ENCODE data around the gene CDKL5. TPM values are rescaled to one million over a fixed set of nuclear protein-coding genes. Genes with fewer than 3 reads are reported as not detected.

The CDKL5 gene
- total RNA-seq, 1 experiment from 2014 or later = 4.4 TPM

DNA sequence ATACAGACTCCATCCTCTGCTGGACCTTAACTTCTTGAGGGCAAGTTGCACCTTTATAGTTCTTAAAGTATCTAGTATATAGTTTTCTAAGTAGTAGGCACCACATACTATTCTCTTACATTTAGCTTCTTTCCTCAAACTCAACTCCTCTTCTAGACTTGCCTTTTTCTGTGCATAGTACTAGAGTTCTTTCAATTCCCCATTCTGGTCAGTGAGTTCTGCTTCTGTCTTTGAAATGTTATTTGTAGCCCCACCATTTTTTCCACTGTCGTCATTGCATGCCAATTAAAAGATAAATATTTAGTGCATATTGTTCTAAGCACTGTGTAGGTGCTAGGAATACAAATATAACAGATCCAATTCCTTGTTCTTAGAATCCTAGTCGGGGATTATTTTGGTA, 31.6 kb downstream of the CDKL5 start:
- no peak for DNase-seq (ENCODE audit: low read depth)

DNA sequence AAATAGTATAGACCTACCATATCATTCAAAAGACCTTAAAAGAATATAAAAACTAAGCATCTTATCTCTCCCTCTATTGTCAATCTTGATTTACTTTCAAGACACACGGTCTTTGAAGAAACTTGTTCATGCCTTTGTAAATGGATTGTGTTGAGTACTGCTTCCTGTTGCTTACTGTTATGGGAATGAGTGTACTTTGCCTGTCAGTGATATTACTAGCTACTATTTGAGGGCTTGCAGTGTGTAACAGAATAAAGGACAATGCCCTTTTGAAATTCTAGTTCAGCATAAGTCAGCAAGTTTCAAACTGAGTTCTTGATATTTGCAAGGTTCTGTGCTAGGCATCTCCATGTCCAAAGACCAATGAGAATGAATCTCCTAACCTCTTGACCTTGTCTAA, 36.0 kb downstream of the CDKL5 start:
- DNase-seq (ENCODE audit: low read depth) = no peak

DNA sequence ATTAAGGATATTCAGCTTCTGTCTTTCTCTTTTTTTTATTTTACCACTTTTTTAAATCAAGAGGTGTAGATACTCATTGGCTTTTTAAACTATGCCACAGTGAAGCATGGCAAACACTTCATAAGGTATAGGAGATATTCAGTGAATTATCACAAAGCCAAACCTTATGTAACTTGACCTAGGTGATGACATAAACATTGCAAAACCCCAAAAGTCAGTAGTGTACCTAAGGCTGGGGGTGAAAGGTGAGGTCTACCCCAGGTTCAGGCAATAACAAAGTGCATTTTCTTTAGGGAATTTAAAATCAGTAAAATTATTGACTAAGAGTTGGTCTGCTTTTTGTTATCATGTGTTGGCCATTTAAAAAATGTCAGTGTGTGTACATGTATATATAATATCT, 39.1 kb downstream of the CDKL5 start:
- no peak for DNase-seq (ENCODE audit: low read depth)

DNA sequence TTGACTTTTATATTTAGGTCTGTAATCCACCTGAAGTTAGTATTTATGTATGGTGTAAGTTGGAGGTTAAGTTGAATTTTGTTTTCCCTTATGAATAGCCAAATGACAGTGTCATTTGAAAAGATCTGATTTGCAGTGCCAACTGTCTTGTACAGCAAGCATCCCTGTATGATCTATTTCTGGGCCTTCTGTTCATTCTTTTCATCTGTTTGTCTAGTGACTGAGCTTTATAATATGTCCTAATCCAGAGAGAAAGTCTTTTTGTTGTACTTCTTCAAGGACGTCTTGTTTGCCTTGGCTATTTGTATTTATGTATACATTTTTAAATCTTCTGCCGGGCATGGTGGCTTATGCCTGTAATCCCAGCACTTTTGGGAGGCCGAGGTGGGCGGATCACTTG, 39.6 kb downstream of the CDKL5 start:
- no peak for DNase-seq (ENCODE audit: low read depth)

DNA sequence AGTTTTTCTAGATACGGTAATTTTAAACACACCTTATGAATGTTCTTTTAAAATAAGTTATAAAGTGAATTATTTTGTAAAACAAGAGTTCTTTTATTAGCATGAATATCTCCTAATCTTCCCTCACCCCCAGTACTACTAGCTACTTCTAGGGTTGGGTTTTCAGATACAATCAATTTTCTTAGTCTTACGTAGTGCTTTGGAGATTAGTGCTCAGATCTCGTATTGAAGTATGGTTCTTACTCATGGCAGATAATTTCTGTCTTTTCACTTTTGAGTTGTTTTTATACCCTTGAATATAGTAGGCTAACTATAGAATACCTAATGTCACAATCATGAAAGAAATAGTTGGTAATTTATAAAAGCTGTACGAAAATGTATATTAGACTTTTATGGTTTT, 43.2 kb downstream of the CDKL5 start:
- DNase-seq (ENCODE audit: low read depth) = no peak

DNA sequence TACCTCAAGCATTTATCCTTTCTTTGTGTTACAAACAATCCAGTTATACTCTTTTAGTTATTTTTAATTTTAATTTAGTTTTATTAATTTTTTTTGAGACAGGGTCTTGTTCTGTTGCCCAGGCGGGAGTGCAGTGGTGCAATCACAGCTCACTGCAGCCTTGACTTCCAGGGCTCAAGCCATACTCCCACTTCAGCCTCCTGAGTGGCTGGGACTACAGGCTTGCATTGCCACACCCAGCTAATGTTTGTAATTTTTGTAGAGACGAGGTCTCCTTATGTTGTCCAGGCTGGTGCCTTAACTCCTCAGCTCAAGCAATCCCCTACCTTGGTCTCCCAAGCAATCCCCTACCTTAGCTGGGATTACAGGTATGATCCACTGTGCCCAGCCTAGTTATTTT, 45.9 kb downstream of the CDKL5 start:
- no peak for DNase-seq (ENCODE audit: low read depth)

DNA sequence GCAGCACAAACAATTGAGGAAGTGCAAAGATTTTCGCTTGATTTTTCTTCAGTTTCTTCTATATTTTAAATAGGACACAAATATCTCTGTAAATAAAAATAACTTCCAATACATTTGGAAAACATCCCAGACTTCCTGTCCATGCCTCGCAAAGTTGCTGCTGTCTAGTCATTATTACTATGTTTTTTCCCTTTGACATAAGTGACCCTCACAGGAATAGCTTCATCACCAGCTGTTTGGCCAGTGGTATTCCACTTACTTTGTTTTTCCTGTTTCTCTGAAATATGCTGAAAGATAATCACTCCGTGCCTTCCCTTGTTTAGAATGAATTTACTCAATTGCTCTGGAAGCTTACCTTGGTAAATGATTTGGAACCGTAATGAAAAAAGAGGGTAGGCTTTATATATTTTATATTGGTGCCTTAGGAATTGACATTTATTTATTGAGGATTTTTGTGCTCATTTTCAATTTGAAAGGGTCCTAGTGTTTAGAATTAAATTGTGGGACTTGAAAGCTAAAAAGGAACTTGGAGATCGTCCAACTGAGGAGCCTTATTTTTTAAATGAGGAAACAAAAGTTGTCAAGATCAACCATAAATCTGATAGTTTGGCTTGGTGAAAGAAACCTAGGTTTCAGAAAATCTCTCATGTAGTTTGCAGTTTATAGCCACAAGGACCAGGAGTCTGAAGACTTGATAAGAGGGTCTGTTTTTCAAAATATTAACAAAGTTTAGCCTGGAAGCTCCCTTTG, 65.6 kb downstream of the CDKL5 start:
- DNase-seq (ENCODE audit: low read depth) = no peak

DNA sequence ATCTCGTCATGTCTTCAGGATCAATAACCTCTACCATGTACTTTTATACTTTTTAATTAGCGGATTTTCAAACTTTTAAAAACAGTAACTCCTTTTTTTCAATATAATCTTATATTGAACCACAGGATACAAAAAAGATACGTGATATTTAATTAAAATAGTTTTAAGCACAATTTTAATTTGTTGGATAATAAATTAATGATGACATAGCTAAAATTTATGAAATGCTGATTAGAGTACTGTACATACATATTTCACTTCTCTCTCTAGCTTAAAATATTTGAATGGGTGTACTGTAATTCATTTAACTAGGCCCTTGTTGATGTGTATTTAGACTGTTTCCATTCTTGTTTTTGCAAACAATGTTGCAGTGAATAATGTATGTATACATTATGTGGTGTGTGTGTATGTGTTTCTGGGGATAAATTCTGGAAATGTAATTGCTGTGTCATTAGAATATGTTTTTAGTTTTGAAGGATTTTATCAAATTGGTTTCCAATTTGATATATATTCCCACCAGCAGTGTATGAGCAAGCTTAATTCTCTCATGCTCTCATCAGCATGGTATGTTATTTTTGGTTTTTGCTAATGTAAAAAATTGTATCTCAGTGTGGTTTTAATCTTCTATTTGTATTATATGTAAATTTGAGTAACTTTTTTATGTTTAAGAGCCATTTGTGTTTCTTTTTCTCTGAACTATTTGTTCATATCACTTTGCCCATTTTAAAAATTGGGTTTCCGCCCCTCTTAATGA, 66.4 kb downstream of the CDKL5 start:
- no peak for DNase-seq (ENCODE audit: low read depth)

DNA sequence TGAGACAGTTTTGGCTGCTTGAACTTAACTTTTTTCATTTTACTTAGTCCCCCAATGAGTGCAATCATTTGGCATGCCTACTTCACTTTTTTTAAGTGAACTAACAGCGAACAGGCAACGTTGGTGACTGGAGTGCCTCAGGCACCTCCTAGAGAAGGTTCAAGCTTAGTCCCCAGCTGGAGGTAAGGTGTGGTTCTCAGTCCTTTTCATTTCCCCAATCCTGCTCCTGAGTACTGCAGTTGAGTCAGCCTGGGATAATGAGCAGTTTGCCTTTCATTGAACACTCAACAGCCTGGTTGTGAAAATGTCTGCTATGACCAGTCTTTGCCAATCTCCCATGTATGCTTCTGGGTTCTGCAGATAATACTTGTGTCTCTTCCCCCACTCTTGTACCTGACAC, 109.5 kb downstream of the CDKL5 start:
- DNase-seq (ENCODE audit: low read depth) = no peak

DNA sequence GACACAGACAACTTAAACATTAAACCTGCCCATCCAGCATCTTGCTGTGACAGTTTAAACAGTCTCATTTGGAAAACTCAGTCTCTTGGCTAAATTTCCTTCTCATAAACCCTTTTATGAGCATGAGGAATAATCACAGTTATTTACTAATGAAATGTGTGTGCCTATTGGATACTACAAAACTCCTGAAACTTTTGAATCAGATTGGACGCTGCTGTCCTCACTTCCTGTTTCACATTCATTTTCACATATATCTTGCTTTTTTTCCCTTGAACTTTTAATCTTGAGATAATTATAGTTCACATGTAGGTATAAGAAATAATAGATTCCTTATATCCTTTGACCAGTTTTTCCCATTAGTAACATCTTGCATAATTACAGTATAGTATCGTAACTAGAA, 111.7 kb downstream of the CDKL5 start:
- no peak for DNase-seq (ENCODE audit: low read depth)

DNA sequence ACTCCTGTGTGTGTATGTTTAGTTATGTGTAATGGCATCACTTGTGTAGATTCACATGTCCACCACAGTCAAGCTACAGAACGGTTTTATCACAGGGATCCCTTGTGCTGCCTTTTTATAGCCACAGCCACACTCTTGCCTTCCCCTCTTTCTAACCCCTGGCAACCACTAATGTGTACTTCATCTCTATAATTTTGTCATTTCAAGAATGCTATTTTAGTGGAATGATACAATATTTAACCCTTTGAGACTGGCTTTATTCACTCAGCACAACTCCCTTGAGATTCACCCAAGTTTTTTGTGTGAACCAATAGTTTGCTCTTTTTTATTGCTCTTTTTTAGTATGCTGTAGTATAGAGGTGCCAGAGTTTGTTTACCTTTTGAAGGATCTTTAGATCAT, 112.1 kb downstream of the CDKL5 start:
- no peak for DNase-seq (ENCODE audit: low read depth)

DNA sequence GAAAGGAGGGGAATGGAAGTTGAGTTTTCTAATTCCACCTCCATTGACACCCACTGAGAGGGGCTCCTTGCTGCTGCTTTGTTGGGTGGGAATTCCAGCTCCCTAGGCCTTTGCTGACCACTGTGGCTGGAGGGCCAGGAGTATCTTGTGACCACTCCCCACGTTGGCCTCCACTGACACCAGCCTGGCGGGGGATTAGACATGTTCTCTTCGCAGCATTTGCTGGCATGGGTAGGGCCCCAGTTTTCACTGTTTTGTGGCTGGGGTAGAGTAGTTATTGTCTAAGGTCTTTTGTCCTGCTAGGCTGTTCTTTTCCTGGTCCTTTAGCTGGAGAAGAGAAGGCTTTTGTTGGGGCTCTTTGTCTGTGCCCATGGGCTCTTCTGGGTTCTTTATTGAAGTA, 116.7 kb downstream of the CDKL5 start:
- DNase-seq (ENCODE audit: low read depth) = no peak

DNA sequence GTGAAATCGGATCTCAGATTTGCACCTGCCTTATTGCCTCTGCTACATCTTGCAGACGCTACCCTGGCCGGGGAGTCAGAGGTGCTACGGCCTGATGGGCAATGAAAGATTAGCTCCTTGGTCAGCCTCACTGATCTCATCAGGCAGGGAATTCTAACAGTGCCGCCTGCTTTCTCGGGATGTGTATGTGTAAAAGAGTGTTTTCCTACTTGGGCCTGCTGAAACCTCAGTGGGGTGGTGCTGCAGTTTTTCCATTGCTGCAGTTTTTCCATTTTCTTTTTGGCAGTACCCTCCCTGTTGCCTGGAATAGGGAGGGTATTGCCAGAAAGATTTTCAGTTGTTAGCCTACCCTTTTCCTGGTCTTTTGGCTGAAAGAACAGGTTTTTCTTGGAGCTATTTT, 117.5 kb downstream of the CDKL5 start:
- DNase-seq (ENCODE audit: low read depth) = no peak

DNA sequence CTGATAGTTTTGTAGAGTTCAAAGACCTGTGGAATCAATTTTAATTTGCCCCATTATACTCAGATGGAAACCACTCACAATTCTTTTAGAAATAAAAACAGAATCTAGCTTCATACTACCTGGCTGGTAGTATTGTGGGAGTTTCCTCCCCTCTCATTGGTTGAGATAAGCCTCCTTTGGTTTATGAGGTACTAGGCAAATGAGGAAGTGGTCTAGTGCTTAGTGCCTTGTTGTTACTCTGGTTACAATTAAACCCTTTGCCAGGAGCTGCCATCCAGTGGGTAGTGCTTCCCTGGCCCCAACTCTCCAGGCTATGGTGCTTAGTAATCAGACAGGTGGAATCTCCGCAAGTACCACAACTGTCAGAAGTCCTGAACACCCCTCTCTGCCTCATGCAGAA, 118.3 kb downstream of the CDKL5 start:
- DNase-seq (ENCODE audit: low read depth) = no peak

DNA sequence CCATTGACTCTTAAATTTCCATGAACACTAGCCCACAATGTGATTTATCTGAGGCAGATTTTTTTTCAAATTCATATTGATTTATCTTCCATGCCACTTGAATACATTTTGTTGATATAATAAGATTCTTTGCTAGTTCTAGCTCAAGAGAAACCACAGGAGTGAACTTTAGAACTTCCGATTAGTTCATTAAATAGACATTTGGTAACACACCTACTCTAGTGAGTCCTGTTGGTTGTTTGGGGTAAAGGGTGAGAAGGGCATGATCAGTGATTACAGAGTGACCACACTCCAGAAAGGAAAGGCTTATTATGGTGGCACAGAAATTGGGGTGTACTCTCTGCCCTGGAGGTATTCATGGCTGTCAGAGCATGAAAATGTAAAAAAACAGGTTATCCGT, 120.4 kb downstream of the CDKL5 start:
- DNase-seq (ENCODE audit: low read depth) = no peak

DNA sequence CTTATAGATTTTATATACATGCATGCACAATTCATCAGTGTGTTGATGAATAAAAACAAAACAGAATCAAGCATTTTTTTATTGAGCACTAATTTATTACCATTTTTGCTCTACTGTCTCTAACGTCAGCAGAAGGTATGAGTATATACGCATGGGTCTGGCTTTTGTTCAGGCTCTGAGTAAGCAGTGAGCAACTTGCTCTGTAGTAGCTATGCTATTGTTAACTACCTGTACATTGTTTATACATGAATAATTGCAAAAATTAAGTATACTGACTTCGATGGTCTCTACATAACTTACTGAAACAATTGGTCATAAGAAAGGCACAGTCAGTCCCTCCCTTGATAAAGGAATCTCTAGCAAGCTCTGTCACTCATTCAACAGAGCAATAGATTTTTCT, 123.6 kb downstream of the CDKL5 start:
- no peak for DNase-seq (ENCODE audit: low read depth)

DNA sequence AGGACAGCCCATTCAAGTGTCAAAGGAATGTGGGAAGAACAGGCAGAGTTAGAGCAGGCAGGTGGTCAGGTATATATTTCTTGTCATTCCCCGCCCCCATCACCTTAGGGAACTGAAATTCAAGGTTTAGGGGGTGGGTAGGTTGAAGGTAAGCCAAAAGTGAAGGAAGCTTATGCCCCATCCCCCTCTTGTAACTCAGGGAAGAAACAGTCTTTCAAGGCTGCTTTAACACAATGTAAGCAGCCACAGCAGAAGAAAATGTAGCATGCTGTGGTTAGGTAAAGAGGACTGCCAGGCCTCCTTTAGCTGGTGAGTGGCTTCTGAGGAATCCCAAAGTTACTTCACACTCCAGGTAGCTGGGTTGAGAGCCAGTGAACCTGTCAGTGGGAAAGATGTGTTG, 124.2 kb downstream of the CDKL5 start:
- DNase-seq (ENCODE audit: low read depth) = peak; percentile 2

DNA sequence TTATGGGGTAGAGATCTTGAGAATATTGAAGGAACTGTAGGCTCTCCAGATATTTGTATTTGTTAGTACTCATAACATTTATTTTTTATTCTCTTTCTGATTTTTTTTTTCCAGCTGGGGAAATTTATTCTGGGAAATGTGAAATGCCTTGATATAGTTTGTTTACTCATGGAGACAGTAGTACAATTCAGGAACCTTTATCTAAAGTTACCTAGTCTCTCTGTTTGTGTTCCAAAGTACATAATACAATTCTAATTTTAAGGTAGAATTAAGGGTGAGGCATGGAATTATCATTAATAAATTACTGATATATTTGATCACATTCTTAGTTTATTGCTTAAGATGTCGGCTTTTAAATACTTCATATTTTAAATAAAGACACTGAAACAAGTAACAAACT, 132.5 kb downstream of the CDKL5 start:
- DNase-seq (ENCODE audit: low read depth) = no peak

DNA sequence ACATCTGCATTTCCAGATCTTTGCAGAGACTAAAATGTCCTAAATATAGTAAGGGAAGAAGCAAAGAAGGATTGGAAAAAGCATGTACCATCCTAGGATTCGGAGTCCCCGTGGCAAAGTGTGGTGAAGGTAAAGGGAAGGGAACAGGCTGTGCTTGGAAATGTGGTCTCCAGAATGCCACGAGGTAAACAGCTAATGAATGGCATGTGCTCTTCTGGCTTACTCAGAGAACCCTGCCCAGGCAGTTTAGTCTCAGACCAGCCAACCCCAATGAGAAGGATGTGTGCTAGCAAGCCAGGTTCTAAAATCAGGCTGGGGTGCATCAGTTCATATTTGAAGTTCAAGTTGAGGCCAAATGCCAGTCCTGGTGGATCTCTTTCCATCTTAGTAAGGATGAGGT, 133.4 kb downstream of the CDKL5 start:
- DNase-seq (ENCODE audit: low read depth) = no peak

DNA sequence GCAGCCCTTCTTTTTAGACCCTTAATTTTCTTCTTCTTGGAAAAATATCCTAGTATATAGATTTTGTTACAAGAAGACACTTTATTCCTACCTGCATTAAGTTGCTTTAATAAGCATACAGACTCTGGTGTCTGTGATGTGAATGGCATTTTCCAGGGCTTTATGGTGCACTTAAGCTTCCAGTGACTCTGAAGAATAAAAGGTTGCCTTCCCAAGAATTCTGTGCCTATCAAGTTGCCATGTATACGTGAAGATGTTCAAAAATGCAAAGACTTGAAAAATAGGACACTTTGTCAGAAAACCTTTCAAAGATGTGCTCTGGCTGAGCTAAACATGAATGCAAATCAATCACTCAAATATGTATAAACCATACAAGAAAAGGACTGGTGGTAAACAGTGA, 135.6 kb downstream of the CDKL5 start:
- no peak for DNase-seq (ENCODE audit: low read depth)

DNA sequence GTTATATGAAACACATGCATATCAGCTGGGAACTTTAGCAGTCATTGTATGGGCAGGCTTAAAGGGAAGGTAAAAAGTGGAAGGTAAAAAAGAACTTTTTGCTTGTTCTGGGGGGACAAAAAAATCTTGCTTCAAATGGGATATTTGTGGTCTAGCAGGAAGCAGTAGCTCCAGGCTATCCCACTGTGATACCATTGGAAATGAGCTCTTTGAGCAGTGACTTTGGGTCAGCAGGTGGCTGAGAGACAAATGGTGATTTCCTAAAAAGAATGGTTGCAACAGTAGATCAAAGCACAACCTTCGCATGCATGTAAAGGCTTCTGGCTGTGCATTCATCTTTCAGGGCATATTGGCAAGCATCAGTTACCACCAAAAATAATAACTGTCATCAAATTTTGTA, 140.3 kb downstream of the CDKL5 start:
- DNase-seq (ENCODE audit: low read depth) = no peak

DNA sequence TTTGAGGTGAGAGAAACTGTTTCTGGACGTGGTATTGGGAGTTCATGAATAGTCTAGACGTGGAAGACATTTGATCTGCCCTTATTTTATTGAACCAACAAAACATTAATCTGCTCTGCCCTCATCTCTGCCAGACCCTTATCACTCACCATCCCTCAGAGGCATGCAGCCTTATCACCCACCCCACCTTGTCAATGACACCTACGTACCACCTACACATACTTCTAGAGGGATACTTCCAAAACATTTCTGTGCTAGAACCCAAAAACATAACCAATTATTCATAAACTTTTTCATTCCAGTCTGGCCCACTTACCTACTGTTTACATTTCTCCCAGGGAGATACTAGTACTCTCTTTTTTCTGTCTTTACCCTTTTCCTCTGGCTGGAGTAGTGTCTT, 141.3 kb downstream of the CDKL5 start:
- DNase-seq (ENCODE audit: low read depth) = no peak

DNA sequence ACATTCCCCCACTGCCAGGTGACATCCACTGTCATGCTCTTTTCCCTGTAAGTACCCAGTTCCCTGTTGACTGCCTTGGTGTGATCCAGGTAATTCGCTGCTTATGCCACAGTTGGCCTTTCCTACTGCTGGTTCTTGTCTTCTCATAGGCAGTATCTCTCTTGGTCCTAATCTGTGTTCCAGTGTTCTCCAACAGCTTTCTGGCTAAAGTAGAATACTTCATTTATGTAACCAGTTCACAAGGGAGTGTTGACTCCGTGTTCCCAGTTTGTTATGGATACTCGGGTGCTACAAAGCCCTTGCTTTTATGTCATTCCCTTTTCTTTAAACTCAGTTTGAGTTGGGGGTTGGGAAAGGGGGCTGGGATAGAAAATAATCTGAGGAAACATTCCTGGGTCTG, 148.1 kb downstream of the CDKL5 start:
- no peak for DNase-seq (ENCODE audit: low read depth)

DNA sequence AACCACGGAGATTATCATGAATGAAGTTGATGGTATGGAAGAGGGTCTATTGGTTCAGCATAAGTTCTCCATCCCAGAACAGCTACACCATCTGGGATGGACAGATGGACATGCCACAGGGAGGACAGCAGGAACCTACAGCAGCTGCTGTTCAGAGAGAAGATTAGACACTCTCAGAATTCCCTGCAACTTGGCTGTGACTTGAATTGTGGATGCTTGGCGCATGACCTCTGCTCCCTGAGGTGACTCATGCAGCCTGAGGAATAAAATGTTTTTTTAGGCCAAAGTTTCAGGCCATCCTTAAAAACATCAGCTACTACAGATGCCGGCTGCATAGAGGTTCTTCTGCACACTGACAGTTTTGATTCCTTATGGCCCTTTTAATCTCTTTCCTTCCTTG, 149.2 kb downstream of the CDKL5 start:
- DNase-seq (ENCODE audit: low read depth) = peak; percentile 72

Data from M059J (cell line).